ENCODE results near the gene SYT1. TPM values are rescaled to one million over a fixed set of nuclear protein-coding genes. Genes with fewer than 3 reads are reported as not detected.

SYT1 gene
- total RNA-seq, 1 experiment from 2014 or later, result 80.9 TPM

DNA sequence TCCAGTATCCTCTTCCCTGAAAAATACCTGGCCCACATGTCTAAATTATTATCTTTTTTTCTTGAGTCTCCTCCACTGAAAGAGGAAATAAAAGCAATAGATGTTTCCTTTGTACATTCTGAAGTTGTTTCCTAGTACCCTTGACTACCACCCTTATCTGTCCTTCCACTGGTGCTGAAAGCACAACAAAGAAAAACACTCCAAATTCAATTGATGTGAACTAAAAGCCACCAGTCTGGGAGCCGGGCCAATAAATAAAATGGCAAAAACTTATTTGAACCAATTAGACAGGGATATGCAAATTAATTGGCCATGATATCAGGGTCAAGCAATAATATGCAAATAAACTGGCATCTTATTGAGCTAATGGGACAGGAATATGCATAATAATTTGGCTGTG is 495.7 kb downstream of the SYT1 start:
- H3K27ac ChIP-seq (ENCODE audit: low read depth, low read length, poor library complexity, severe bottlenecking), result no peak overlapping the region
- no peaks in the 10 kb centered on the region for H3K4me1 ChIP-seq (ENCODE audit: insufficient read depth, low read length, poor library complexity, severe bottlenecking)
- intact Hi-C loops (cut with micrococcal nuclease; ENCODE audit: unreplicated experiment), result no loop called here
- TF ChIP-seq, protein P1, sequence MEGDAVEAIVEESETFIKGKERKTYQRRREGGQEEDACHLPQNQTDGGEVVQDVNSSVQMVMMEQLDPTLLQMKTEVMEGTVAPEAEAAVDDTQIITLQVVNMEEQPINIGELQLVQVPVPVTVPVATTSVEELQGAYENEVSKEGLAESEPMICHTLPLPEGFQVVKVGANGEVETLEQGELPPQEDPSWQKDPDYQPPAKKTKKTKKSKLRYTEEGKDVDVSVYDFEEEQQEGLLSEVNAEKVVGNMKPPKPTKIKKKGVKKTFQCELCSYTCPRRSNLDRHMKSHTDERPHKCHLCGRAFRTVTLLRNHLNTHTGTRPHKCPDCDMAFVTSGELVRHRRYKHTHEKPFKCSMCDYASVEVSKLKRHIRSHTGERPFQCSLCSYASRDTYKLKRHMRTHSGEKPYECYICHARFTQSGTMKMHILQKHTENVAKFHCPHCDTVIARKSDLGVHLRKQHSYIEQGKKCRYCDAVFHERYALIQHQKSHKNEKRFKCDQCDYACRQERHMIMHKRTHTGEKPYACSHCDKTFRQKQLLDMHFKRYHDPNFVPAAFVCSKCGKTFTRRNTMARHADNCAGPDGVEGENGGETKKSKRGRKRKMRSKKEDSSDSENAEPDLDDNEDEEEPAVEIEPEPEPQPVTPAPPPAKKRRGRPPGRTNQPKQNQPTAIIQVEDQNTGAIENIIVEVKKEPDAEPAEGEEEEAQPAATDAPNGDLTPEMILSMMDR (conservative IDR thresholded peaks at IDR 0.05; ENCODE audit: low read depth, low read length), result no peak
- TF ChIP-seq EZH2 (IDR thresholded peaks at IDR 0.05; ENCODE audit: borderline replicate concordance, low read depth, low read length, poor library complexity, severe bottlenecking), result no peak
- CTCF ChIA-PET, result no interaction called here
- H3K27me3 ChIP-seq (replicated peaks; ENCODE audit: insufficient read depth, low read depth, low read length, poor library complexity), result no peaks in the 10 kb centered on the region
- POLR2A ChIA-PET (ENCODE audit: low non-redundant PET), result no interaction called here
- no peak for DNase-seq (ENCODE audit: low spot score)
- H3K36me3 ChIP-seq (ENCODE audit: insufficient read depth, low read length, poor library complexity, severe bottlenecking), result no peaks in the 10 kb centered on the region
- BruUV-seq (replicated peaks), result no TSS peak
- no peaks in the 10 kb centered on the region for H3K9me3 ChIP-seq (ENCODE audit: low read depth, low read length, poor library complexity, severe bottlenecking)
- no peak overlapping the region for H3K4me3 ChIP-seq (ENCODE audit: low read depth, low read length, poor library complexity, severe bottlenecking)

DNA sequence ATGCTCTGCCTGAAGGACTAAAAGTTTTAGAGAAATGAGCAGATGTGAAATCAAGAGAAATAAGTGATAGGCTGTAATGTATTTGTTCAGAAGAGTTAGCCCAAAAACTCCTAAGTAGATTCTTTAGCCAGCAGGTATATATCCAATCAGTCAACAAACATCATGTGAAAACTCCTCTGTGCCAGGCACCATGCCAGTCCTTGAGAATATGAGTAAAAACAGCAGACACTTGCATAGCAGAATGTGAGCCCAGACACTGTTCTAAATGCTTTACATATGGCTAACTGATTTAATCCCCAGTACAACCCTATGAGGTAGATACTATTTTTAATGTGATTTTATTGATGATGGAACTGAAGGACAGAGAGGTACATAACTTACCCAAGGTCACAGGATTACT is 496.4 kb downstream of the SYT1 start:
- intact Hi-C loops (cut with micrococcal nuclease; ENCODE audit: unreplicated experiment), result no loop called here
- BruUV-seq (replicated peaks), result no TSS peak
- Histone ChIP-seq H3K9me3 (ENCODE audit: low read depth, low read length, poor library complexity, severe bottlenecking) (no peaks in the 10 kb centered on the region), H3K4me3 (ENCODE audit: low read depth, low read length, poor library complexity, severe bottlenecking) (no peak overlapping the region), H3K4me1 (ENCODE audit: insufficient read depth, low read length, poor library complexity, severe bottlenecking) (no peaks in the 10 kb centered on the region), H3K27ac (ENCODE audit: low read depth, low read length, poor library complexity, severe bottlenecking) (no peak overlapping the region), H3K36me3 (ENCODE audit: insufficient read depth, low read length, poor library complexity, severe bottlenecking) (no peaks in the 10 kb centered on the region), H3K27me3 (replicated peaks; ENCODE audit: insufficient read depth, low read depth, low read length, poor library complexity) (no peaks in the 10 kb centered on the region)
- CTCF ChIA-PET, result no interaction called here
- POLR2A ChIA-PET (ENCODE audit: low non-redundant PET), result no interaction called here
- no peak for DNase-seq (ENCODE audit: low spot score)
- TF ChIP-seq, protein P1 (conservative IDR thresholded peaks at IDR 0.05; ENCODE audit: low read depth, low read length), result no peak
- TF ChIP-seq EZH2 (IDR thresholded peaks at IDR 0.05; ENCODE audit: borderline replicate concordance, low read depth, low read length, poor library complexity, severe bottlenecking), result no peak

DNA sequence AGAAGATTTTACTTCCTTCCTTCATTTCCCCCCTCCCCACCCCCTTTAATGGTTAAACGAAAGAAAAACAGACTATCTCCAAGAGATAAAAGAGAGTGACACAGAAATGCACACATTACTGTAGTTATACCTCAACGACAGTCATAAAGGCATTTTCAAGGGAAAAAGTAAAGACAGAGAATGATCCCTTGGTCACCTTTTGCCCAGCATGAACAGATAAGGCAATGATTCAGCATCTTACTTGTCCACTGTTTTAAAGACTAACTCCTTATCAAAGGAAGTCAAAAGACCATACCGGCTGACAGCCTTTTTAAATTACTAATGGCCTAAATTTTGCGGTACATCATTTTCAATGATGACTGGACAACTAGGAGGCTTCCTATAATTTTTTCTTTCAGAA is 499.6 kb downstream of the SYT1 start:
- no TSS peak for BruUV-seq (replicated peaks)
- POLR2A ChIA-PET (ENCODE audit: low non-redundant PET), result no interaction called here
- no peak overlapping the region for H3K4me3 ChIP-seq (ENCODE audit: low read depth, low read length, poor library complexity, severe bottlenecking)

More for the DNA sequence above, 499.6 kb downstream of the SYT1 start:
- H3K27ac ChIP-seq (ENCODE audit: low read depth, low read length, poor library complexity, severe bottlenecking), result no peak overlapping the region
- intact Hi-C loops (cut with micrococcal nuclease; ENCODE audit: unreplicated experiment), result no loop called here
- no peaks in the 10 kb centered on the region for H3K9me3 ChIP-seq (ENCODE audit: low read depth, low read length, poor library complexity, severe bottlenecking)
- CTCF ChIA-PET, result no interaction called here
- no peak for DNase-seq (ENCODE audit: low spot score)
- H3K4me1 ChIP-seq (ENCODE audit: insufficient read depth, low read length, poor library complexity, severe bottlenecking), result peaks cover 3% of the 10 kb centered on the region
- no peak for TF ChIP-seq EZH2 (IDR thresholded peaks at IDR 0.05; ENCODE audit: borderline replicate concordance, low read depth, low read length, poor library complexity, severe bottlenecking)
- TF ChIP-seq, protein P1 (conservative IDR thresholded peaks at IDR 0.05; ENCODE audit: low read depth, low read length), result no peak
- no peaks in the 10 kb centered on the region for H3K27me3 ChIP-seq (replicated peaks; ENCODE audit: insufficient read depth, low read depth, low read length, poor library complexity)
- H3K36me3 ChIP-seq (ENCODE audit: insufficient read depth, low read length, poor library complexity, severe bottlenecking), result no peaks in the 10 kb centered on the region

Data from A673 (cell line).